ENCODE results near the gene TCF20. TPM values are rescaled to one million over a fixed set of nuclear protein-coding genes. Genes with fewer than 3 reads are reported as not detected.
A peak's percentile ranks its signal among the peaks of the same experiment; 100 is the strongest.

Gene TCF20
- total RNA-seq (2014; rRNA removed; shearing (Covaris generic)): 33.6 and 41.4 TPM in 2 replicates
- 16.2 and 18.6 TPM in 2 replicates for polyA plus RNA-seq (2015; cell fraction: cytosol; rRNA removed)
- 21.5 and 23.1 TPM in 2 replicates for polyA plus RNA-seq (2015; cell fraction: nucleus; rRNA removed)

GRCh38 chr22:42270510-42271190 is at the start of gene TCF20:
TSS of gene TCF20 (minus strand) at chr22:42270653. CDS start at chr22:42215305, 55,348 bp downstream.
- peak; percentile 50 for DNase-seq (ENCODE audit: low read depth)

GRCh38 chr22:42319386-42319785 is 48.9 kb upstream of the TCF20 start:
- DNase-seq (ENCODE audit: low read depth): no peak

DNA sequence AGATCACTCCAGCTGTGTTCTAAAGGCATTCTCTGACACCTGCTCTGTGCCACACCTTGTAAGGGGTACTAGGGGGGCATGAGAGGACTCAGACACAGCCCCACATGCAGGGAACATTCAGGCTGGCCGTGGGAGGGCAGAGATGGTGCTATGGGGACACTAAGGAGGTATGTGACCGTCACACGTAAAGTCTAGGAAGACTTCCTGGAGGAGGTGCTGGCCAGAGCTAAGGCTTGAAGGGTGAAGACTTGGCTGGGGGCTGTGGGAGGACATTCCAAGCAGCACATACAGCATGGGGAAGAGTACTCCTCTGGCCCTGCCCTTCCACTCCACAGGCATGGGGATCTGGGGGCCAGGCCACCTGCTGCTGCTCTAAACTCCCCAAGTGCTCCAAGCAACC is 48.5 kb upstream of the TCF20 start:
- no peak for DNase-seq (ENCODE audit: low read depth)

GRCh38 chr22:42317691-42318547 is 47.5 kb upstream of the TCF20 start:
- DNase-seq (ENCODE audit: low read depth): no peak

DNA sequence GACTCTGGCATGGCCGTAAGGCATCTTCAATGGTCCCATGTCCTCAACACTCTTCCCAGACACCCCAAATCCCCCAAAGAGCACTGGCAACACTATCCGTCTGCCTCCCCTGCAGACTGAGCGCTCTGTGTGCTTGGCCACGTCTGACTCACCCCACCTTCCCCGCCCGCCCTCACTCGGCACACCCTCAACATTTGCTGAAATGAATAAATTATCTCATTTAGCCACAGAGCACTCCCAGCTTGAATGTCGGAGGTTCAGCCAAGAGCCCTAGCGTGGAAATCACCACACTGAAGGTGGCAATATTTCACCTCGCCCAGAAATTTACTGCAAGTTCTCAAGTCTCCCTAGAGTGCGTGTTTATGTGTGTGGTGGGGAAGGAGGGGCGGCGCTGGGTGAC is 46.6 kb upstream of the TCF20 start:
- peak; percentile 35 for DNase-seq (ENCODE audit: low read depth)

DNA sequence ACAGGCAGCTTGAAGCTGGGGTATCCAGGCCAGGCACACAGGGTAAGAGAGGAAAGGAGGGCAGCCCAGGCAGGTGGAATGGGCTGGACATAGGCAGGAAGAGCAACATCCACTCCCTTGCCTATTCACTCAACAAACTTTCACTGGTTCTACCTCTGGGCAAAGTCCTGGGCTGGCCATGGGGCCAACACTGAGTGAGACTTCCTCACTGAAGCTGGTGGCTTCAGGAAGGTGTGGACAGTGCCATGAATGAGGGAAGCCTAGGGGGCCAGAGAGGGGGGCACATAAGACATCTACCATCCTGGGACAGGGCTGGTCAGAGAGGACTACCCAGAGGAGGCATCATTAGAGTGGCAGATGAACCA is 44.9 kb upstream of the TCF20 start:
- no peak for DNase-seq (ENCODE audit: low read depth)

GRCh38 chr22:42314709-42315391 is 44.4 kb upstream of the TCF20 start:
- DNase-seq (ENCODE audit: low read depth): no peak

GRCh38 chr22:42313804-42314581 is 43.5 kb upstream of the TCF20 start:
- peak; percentile 81 for DNase-seq (ENCODE audit: low read depth)

- no peak for DNase-seq (ENCODE audit: low read depth)
Observed at GRCh38 chr22:42313204-42313603, 42.8 kb upstream of the TCF20 start.

- DNase-seq (ENCODE audit: low read depth): no peak
Observed at GRCh38 chr22:42310291-42311015, 40.0 kb upstream of the TCF20 start.

DNA sequence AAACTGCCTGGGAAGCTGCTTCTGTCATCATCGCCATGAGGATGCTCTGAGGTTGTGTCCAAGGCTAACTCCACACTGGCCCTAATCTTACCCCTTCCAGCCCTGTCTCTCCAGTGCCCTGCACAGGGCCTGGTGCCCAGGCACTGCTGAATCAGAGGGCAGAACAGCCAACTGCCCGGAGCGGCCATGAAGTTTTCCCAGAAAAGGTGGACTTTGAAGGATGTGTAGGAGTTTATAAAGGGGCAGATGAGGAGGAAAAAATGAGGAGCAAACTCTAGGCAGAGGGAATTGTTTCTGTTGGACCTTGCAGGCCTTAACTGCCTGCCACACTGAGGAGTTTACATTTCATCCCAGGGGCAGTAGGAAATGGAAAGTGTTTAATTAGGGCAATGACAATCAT is 39.4 kb upstream of the TCF20 start:
- DNase-seq (ENCODE audit: low read depth): no peak

DNA sequence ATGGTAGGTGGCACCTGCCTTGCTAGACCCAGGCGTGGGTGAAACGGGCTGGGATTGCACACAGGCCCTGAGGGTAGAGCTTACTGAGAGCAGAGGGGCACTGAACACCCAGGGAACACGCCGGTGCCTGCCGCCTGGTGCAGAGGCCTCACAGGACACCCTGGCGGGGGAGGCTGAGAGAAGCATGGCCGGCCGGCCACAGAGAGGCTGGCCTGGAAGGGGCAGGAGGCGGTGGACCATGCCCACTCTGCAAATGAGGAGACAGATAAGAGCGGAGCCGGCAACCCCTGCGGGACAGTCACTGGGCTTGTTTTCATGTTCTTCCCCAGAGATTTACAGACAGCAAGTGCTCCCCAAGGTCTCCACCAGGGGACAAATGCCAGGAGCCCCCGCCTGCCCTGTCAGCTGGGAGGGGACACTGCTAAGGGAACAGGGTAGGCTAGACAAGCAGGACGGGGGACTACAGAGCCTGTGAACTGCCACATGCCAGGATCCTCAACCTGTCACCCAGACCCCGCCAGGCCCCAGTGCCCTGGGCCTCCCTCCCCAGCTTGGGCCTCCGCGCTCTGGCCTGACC is 38.5 kb upstream of the TCF20 start:
- no peak for DNase-seq (ENCODE audit: low read depth)

- DNase-seq (ENCODE audit: low read depth): no peak
Observed at GRCh38 chr22:42307806-42308563, 37.5 kb upstream of the TCF20 start.

- DNase-seq (ENCODE audit: low read depth): no peak
Observed at GRCh38 chr22:42306010-42306409, 35.6 kb upstream of the TCF20 start.

DNA sequence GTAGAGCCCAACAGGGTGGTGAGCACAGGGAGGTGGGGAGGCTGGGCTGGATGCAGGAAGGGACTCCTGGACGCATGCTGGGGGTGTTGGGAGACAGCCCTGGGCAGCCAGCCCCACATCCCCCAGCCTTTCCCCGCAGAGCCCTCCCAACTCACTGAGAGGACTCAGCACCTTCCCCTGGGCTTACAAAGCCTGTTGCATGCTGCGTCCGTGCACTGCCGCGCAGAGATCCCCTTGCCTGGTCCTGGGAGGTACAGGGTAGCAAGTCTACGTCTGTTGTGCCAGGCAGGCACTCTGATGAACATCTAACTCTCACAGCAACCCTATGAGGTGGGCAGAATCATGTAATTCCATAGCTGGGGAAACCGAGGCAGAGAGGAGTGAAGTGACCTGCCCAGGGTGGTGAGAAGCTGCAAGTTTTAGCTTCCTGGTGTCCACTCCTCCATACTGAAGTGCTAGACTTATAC is 33.9 kb upstream of the TCF20 start:
- DNase-seq (ENCODE audit: low read depth): no peak

- DNase-seq (ENCODE audit: low read depth): no peak
Observed at GRCh38 chr22:42303396-42304323, 33.2 kb upstream of the TCF20 start.

DNA sequence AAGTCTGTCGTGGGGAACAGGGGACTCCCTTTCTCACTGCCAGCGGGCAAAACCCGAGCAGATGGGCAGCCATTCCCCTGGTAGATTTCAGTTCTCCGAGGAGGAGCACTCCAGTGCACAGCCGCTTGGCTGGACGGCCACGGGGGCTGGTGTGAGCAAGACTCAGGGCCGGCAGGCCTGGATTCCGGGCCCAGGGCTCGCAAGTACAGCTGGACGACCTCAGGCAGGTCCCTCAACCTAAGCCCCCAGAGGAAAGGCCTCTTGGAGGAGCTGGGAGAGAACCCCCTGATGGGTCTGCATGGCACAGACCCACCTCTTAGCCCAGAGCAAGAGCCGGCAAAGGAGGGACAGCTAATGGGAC is 31.3 kb upstream of the TCF20 start:
- no peak for DNase-seq (ENCODE audit: low read depth)

- DNase-seq (ENCODE audit: low read depth): no peak
Observed at GRCh38 chr22:42301077-42301741, 30.8 kb upstream of the TCF20 start.

Data from HT1080 (cell line).